Common myeloid progenitor, CD34-positive (primary cell): ENCODE measurements around the gene MRPL43.
A peak's percentile ranks its signal among the peaks of the same experiment; 100 is the strongest.

Experiments
- CTCF ChIA-PET: fragments of 350-600 bp; sonication (Branson Sonifier 250); formaldehyde crosslinking; loops from one replicate; lab custom pipeline; 2021; ENCODE audit warnings: antibody characterized with exemption; lab: Charles Lee
- POLR2A ChIA-PET: fragments of 350-600 bp; sonication (Branson Sonifier 250); formaldehyde crosslinking; loops from one replicate; lab custom pipeline; 2021; ENCODE audit warnings: antibody characterized with exemption; lab: Charles Lee
- DNase-seq, 3 donors: peaks; one replicate each; pipeline versions ENCODE4 v3.0.0 to v3.0.0-alpha.2; 2013
- H3K27ac ChIP-seq, 2 experiments: 1 replicate in 1 of 2; 2 replicates in 1 of 2; pipeline ENCODE4 v1.7.0; 2013; ENCODE audit warnings: inconsistent platforms in 2 of 2, low read length in 2 of 2, mild to moderate bottlenecking in 2 of 2, low read depth in 1 of 2, moderate library complexity in 1 of 2; ENCODE audit not compliant: severe bottlenecking in 2 of 2, insufficient read depth in 1 of 2, poor library complexity in 1 of 2
- H3K27me3 ChIP-seq, 5 experiments: replicated peaks in 2 of 5; 1 replicate in 3 of 5; 2 replicates in 2 of 5; pipeline versions ENCODE4 v1.6.1 to v1.7.0; 2013; ENCODE audit warnings: low read length in 4 of 5, mild to moderate bottlenecking in 2 of 5, moderate library complexity in 2 of 5, inconsistent platforms in 1 of 5; ENCODE audit not compliant: insufficient read depth in 5 of 5, control insufficient read depth in 4 of 5
- H3K36me3 ChIP-seq, 4 experiments: 1 replicate in 2 of 4; 2 replicates in 2 of 4; pipeline versions ENCODE4 v1.6.1 to v1.7.0; 2013; ENCODE audit warnings: low read length in 3 of 4, control low read depth in 1 of 4, mild to moderate bottlenecking in 1 of 4; ENCODE audit not compliant: control insufficient read depth in 4 of 4, insufficient read depth in 4 of 4
- H3K4me1 ChIP-seq, 4 experiments: 1 replicate in 3 of 4; 2 replicates in 1 of 4; pipeline versions ENCODE4 v1.6.1 to v1.7.1; 2013; ENCODE audit warnings: low read length in 3 of 4, mild to moderate bottlenecking in 3 of 4, control low read depth in 1 of 4, inconsistent platforms in 1 of 4, moderate library complexity in 1 of 4; ENCODE audit not compliant: control insufficient read depth in 4 of 4, insufficient read depth in 4 of 4; ENCODE audit errors: control extremely low read depth in 1 of 4
- H3K4me3 ChIP-seq, 7 experiments: 1 replicate in 4 of 7; 2 replicates in 3 of 7; pipeline versions ENCODE4 v1.5.1 to v1.7.0; 2013; ENCODE audit warnings: mild to moderate bottlenecking in 7 of 7, low read length in 6 of 7, moderate library complexity in 6 of 7, inconsistent platforms in 2 of 7, low read depth in 2 of 7, control low read depth in 1 of 7; ENCODE audit not compliant: insufficient read depth in 4 of 7, control insufficient read depth in 1 of 7; ENCODE audit errors: extremely low read depth in 1 of 7
- H3K9me3 ChIP-seq, 5 experiments: 1 replicate in 4 of 5; 2 replicates in 1 of 5; pipeline versions ENCODE4 v1.6.1 to v1.7.1; 2013; ENCODE audit warnings: low read length in 4 of 5, mild to moderate bottlenecking in 2 of 5, inconsistent platforms in 1 of 5, low read depth in 1 of 5, moderate library complexity in 1 of 5; ENCODE audit not compliant: control insufficient read depth in 4 of 5, insufficient read depth in 2 of 5; ENCODE audit errors: control extremely low read depth in 1 of 5
- WGBS: methylation state at CpG from one replicate; pipeline ENCODE4 v1.1.5; 2013; ENCODE audit not compliant: insufficient coverage; 5-methylcytosine and 5-hydroxymethylcytosine counted together

MRPL43 gene

GRCh38 chr10:100972115-100972903 is 15.0 kb downstream of the MRPL43 start:
- H3K36me3 ChIP-seq: no peaks in the 10 kb centered on the region
- H3K4me3 ChIP-seq: no peak overlapping the region
- 97% methylated on average over 9 of the region's 13 CpGs for WGBS
- H3K27ac ChIP-seq: no peak overlapping the region
- CTCF ChIA-PET: interaction anchor here (1.0 to 1.8 kb wide), 10 partner anchors 9 to 78 kb away, joined by 3 to 8 read pairs (median 4); no protein-coding TSS in a partner anchor
- POLR2A ChIA-PET: no interaction called here
- peaks cover 0 to 17% (median 13%) of the 10 kb centered on the region in 4 experiments for H3K4me1 ChIP-seq
- H3K9me3 ChIP-seq: no peaks in the 10 kb centered on the region
- DNase-seq: no peak
- H3K27me3 ChIP-seq: peaks cover 0 to 4% (median 2%) of the 10 kb centered on the region in 5 experiments

DNA sequence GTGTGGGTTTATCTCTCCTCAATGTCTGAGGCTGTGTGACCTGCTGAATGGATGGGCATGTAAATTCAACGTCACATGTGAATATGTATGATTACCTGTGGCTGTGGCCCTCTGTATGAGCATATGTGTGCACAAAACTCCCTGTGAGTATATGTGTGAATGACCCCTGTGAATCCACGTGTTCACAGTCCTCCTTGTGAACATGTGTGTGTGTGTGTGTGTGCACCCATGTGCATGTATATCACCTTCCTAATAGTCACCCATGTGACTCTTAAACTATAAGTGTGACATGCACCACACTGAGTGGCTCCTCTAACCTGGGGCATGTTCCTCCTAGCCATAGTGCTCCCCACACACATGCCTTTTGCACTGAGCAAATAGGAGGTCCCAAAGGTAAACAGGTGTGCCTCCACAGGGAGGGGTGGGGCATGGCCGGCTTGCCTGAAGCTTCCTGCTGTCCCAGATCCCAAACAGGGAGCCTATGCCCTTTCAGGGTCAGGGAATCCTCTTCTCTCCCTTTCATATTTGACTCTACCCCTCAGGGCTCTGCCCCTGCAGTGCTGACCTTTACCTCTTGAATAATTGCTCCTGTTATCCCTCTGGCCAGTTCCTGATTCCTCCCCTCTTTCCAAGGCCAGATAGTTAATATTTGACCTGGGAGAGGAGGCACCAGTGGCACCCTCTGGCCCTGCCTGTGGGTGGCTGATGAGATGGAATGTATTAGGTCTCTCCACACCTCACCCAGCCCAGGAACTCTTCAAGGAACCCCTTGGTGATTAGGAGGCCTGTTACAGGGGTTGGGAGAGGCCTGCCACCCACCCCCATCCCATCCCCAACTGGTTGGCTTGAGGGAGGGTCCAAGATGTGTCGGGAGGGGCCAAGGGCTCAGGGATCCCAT is 16.1 kb downstream of the MRPL43 start:
- no peak for DNase-seq
- ChIA-PET CTCF (interaction anchor here (1.0 to 9.1 kb wide), 8 partner anchors 10 to 80 kb away, joined by 3 to 82 read pairs (median 4); no protein-coding TSS in a partner anchor), POLR2A (no interaction called here)
- Histone ChIP-seq H3K9me3 (no peaks in the 10 kb centered on the region), H3K36me3 (peaks cover 0 to 6% (median 1%) of the 10 kb centered on the region in 4 experiments), H3K4me3 (no peak overlapping the region), H3K27me3 (peaks cover 0 to 4% (median 2%) of the 10 kb centered on the region in 5 experiments), H3K4me1 (peaks cover 0 to 19% (median 13%) of the 10 kb centered on the region in 4 experiments), H3K27ac (no peak overlapping the region)
- WGBS: 100% methylated on average over 1 of the region's 4 CpGs

DNA sequence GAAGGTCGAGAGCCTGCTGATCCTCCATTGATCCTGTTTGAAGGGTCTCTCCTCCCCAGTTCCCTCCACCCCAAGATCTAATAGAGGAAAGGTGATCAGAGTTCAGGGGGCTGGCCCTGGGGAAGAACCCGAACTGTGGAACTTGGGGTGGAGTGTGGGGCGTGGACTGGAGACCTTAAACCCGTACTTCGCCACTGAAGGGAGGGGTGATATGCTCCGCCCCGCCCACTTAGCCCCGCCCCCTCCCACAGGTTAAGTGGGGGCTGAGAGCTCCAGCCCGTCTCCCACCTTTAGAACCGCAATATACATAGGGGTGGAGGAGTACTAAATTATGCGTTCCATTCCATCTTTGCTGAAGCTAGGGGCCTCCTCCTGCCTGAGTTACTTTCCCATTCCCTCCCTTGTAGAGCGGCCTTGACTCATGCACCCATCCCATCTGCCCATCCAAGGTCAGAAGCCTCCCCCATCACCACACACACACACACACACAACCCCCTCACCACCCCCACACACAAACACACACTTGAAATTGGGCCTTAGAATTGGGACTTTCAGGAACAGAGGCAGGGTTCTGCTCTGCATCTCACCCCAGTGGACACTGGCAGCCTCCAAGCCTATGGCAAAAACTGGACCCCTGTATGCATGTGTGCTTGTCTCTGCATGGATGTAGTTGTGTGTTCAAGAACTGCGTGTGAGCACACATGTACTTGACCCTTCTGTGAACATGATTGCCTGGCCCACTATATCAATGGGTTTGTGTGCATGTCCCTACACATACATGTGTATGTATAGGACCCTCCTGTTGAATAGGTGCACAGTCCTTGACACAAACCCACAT is 17.0 kb downstream of the MRPL43 start:
- ChIA-PET CTCF (interaction anchor here (0.9 to 9.1 kb wide), 7 partner anchors 11 to 47 kb away, joined by 3 to 82 read pairs (median 10); no protein-coding TSS in a partner anchor), POLR2A (no interaction called here)
- H3K27ac ChIP-seq: no peak overlapping the region
- H3K27me3 ChIP-seq: peaks cover 0 to 4% (median 2%) of the 10 kb centered on the region in 5 experiments
- peaks cover 0 to 19% (median 13%) of the 10 kb centered on the region in 4 experiments for H3K4me1 ChIP-seq
- H3K4me3 ChIP-seq: peak overlapping the region in 6 of 7 experiments; percentile 49 to 79 (median 60)
- peak; percentile 35 to 58 (median 51) for DNase-seq
- H3K36me3 ChIP-seq: peaks cover 2 to 13% (median 3%) of the 10 kb centered on the region in 4 experiments
- WGBS: 87% methylated on average over 3 of the region's 13 CpGs
- no peaks in the 10 kb centered on the region for H3K9me3 ChIP-seq

DNA sequence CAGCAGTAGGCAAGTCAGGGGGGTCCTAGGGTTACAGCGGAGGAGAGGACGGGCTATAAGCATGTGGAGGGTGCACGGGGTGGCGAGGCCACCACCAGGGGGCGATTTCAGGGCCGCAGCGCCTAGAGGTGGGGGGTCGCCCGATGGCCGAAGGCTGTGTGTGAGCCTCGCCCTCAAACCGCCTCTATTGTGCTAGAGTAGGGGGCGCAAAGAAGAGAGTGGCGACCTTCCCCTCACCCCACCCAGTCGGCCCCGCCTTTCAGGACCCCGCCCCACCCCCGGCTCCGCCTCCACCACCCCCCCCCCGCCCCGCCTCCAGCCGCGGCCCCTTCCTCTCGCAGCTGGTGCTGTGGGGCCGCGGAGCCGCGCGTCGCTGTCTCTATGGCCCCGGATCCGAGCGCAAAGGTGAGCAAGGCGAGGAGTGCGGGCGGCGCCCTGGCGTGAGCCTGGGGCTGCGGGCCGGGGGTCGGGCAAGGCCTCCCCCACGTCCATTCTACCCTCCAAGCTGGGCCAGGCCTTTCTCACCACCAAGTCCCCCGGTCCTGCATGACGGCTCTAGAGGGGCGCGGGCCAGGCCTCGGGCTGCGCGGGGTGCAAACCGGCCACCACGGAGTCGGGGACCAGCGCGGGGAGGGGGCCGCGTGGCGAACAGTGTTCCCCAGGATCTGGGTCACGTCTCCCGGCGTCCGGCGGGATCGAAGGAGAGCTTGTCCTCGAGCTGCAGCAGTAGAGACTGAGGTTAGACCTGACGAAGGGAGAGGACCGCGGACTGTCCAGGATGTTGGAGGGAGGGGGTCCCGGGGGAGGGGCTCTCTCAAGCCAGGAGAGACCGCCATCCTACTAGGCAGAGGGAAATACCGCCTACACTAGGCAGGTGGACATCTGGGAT is 17.9 kb downstream of the MRPL43 start, which contains the start of gene SEMA4G:
SEMA4G (plus strand) TSS at position 318 of the 889 bp plus-strand sequence. CDS start 3,409 bp downstream, outside the sequence.
- H3K4me3 ChIP-seq: peak within 1 kb of the TSS; percentile 23 to 79 (median 54)
- H3K27me3 ChIP-seq: peaks cover 0 to 4% (median 2%) of the 10 kb centered on the region in 5 experiments
- H3K27ac ChIP-seq: no peak within 1 kb of the TSS
- ChIA-PET POLR2A (no interaction called here), CTCF (interaction anchor here (0.9 to 9.1 kb wide), 12 partner anchors 7 to 48 kb away, joined by 3 to 82 read pairs (median 6); partner anchors contain the start of genes MRPL43 and TWNK)
- peak; percentile 52 to 70 (median 62) for DNase-seq
- H3K4me1 ChIP-seq: peaks cover 0 to 19% (median 13%) of the 10 kb centered on the region in 4 experiments
- WGBS: 2% methylated on average over 32 of the region's 70 CpGs
- no peaks in the 10 kb centered on the region for H3K9me3 ChIP-seq
- peaks cover 2 to 20% (median 4%) of the 10 kb centered on the region in 4 experiments for H3K36me3 ChIP-seq

DNA sequence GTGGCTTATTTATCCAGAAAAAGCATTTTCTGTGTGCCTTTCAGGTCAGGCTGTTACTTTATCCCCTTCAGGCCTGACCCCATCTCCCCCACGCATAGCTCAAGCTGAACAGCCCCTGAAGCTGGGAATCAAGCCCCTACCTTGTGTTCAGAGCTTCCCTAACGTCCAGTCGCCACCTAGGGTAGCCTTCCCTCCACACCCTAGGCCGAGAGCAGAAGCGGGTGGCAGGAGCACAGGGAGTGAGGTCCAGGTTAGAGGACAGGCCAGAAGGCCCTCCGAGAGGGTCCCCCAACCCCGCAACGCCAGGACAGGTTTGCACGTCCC is 18.5 kb downstream of the MRPL43 start:
- H3K4me3 ChIP-seq: peak overlapping the region in 6 of 7 experiments; percentile 17 to 69 (median 44)
- peaks cover 2 to 24% (median 7%) of the 10 kb centered on the region in 4 experiments for H3K36me3 ChIP-seq
- H3K9me3 ChIP-seq: no peaks in the 10 kb centered on the region
- peaks cover 0 to 4% (median 2%) of the 10 kb centered on the region in 5 experiments for H3K27me3 ChIP-seq
- CTCF ChIA-PET: interaction anchor here (0.7 to 9.1 kb wide), 12 partner anchors 8 to 132 kb away, joined by 3 to 82 read pairs (median 6); partner anchors contain the start of genes MRPL43 and TWNK
- DNase-seq: no peak
- 43% methylated on average over 7 of the region's 9 CpGs for WGBS
- H3K27ac ChIP-seq: no peak overlapping the region
- POLR2A ChIA-PET: no interaction called here
- peaks cover 0 to 19% (median 13%) of the 10 kb centered on the region in 4 experiments for H3K4me1 ChIP-seq
